Measurements from ENCODE around the gene BEX4.
A peak's percentile ranks its signal among the peaks of the same experiment; 100 is the strongest.

BEX4 gene

DNA sequence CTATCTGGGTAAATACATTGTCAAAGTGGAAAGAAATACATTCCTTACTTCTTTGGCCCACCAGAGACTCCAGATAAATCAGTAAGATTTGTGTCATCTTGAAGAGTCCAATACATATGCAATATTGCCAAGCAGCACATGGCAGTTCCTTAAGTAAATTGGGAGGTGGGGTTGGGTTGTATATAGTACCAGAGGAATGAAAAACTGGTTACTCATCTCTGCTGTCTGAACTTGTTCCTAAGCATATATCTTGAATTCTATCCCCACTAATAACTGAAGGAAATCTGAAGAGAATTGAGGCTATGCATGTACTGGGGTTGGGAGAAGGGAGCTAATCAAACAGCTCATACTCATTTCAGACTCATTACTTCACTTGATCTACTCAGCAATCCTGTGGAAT is 25.2 kb downstream of the BEX4 start:
- DNase-seq: no peak

GRCh38 chrX:103248553-103248952 is 33.6 kb downstream of the BEX4 start:
- DNase-seq: no peak

- DNase-seq: no peak
Observed at GRCh38 chrX:103249805-103250204, 34.9 kb downstream of the BEX4 start.

GRCh38 chrX:103250977-103251376 is 36.1 kb downstream of the BEX4 start:
- DNase-seq: no peak

DNA sequence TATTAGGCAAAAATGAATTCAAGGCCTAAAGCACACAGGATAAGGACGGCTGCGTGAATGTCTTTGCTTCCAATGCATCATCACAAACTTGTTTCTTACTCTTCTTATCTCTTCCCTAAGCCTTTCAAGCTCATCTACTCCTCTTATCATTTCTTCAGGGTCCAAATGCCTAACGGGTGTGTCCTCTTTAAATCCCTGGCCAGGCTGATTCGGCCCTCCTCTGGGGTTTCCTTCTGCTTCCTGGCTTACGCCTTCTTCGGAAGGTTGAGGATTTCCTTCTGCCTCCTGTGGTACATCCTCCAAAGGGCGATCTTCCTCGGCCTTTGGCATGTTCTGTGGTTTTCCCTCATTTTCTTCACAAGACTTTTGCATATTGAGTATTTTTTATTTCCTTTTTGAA is 38.7 kb downstream of the BEX4 start:
- DNase-seq: no peak

DNA sequence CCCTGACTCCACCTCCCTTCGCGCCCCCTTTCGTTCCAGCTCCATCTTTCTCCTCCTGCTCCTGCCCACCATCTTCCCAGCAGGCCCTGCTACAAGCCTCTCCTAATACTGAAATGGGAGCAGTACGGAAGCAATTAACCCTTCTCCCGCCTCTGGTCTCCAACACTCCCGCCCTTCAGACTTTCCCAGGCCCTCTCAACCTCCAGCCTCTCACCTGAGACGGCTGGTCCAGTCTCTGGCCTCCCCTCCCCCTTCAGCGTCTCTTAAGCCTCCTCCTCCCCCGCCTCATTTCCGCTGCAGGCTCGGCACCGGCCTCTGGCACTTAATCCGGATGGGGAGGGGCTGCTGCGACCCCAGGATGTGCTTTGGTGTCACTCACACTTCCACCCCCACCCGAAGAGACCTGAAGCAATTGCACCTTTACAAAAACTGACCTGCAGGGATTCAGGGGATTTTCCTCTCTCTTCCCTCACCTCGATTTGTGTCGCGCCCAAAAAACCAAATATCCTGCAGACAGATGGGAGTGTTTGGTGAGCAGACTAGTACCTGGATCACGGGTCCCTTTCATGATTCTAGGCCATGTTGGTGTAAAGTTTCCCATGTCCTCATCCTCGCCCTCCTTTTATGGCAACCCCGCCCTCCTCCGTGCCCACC is 39.4 kb downstream of the BEX4 start:
- no peak for DNase-seq

DNA sequence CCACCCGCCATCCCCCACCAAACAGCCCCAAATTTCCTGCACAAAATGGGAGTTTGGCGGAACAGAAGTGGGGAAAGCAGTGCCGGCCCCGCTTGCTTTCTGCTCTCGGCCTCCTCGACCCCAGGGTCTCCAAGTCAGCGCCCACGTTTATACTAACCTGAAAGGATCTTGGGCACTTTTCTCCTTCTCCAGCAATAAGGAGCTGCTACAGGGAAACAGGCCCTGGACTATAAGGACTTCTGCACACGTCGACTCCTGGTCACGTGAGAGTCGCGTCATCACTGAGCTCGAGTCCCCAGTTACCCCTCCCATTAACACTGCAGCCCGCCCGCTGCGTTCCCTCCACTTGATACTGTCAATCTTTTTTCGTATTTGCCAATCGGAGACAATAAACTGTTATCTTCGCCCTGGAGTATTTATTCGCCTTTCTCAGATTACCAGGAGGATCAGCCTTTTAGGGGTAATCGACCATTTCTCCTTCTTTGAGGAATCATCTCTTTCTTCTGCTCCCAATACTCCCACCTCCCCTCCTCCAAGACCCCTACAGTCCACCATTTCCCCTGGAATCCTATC is 40.1 kb downstream of the BEX4 start, which contains the start of gene TCEAL8:
Gene TCEAL8 (minus strand): TSS at position 235 of the 573 bp plus-strand sequence. CDS start 1,176 bp downstream, outside the sequence.
- DNase-seq: peak; percentile 35

DNA sequence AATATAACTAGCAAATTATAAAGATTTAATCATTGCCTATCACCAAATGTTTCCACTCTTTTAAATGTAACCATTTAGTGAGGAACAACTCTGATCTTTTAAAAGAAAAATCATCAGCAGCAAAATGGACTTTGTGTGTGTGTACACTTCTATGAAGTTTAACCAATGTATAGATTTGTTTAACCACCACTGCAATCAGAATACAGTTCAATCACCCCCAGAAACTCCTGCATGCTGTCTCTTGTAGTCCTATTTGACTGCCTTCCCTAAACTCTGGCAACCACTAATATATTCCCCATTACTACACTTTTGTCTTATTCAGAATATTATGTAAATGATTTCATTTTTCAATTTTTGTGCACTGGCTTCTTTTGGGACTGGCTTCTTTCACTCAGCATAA is 41.7 kb downstream of the BEX4 start:
- DNase-seq: no peak

DNA sequence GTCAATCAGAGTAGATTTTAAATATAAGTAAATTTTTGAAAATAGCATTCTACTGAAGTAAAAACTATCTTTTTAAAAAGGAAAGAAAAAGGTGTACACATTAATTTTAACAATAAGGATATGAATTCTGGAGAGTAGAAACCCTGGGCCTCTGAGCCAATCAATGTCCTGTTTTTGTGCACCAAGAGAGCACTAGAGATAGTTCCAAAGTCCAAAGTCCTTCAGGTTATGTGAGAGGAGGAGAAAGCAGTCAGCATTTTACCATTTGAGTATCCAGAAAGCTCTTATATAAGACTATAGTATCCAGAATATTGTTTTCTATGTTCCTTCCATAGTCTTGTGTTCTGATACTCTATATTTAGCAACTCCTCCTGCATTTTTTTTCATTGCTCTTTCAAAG is 43.4 kb downstream of the BEX4 start:
- DNase-seq: no peak

All from activated CD4-positive, alpha-beta T cell treated with anti-CD3 and anti-CD28 coated beads for 1 hour (primary cell).